Left cardiac atrium (tissue), 4 donors: Measurements from ENCODE around the gene SHISAL2A. TPM values are rescaled to one million over a fixed set of nuclear protein-coding genes. Genes with fewer than 3 reads are reported as not detected.

Source experiments
- ATAC-seq, 2 donors: fragments of 200-7000 bp; cut with Tn5 transposase; one replicate each; pipeline ENCODE4 v1.9.1; 2020; ENCODE audit warnings: mild to moderate bottlenecking in 2 of 2, moderate library complexity in 2 of 2
- DNase-seq: peaks from one replicate; pipeline ENCODE4 v3.0.0-alpha.2; 2020
- intact Hi-C, 2 donors: fragments of 100-400 bp; cut with DNase I; formaldehyde crosslinking; loops; one replicate each; pipeline versions ENCODE4 v1.14.1 to v1.15.1; 2022 to 2023
- total RNA-seq, 2 donors: library from RNA; stranded (reverse); fragmentation: NEBNext Ultra II Directional; extraction: Animal tissue kit (Norgen Biotek cat#: 25700); gene quantifications; one replicate each; pipeline ENCODE4 v1.2.1, GENCODE V29; 2021
- donor health status: DM: no; HTN: yes; CAD: no.
- donor health status: DM: no; HTN: yes; CAD: no; lungs with severe emphysema.
- donor health status: DM: yes; HTN: yes; CAD: no.
- donor health status: Dilated cardiomyopathy.

Gene SHISAL2A
- total RNA-seq, 2 donors from 2014 or later = 0.15 TPM; not detected in 1

DNA sequence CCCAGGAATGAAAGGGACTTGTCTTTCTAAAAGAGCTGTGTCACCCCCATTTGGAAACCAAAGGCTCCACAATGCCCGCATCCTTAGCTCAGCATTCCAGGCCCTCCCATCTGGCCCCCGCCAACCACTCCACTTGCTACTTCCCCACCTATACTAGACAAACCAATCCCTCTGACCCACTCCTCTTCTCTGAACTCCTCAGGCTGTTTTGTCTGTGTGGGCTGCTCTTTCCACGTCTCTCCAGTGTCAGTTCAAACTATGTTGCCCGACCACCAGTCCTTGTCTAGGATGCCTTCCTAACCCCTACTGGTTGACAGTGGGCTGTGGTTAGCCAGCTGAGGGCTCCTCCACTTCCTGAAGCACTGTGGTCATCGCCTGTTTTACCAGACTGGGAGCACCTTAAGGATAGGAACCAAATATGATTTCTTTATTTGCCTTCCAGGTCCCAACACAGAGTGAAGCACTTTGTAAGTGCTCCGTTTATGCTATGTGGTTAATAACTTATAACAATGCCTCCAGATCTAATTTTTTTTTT lies 73.2 kb downstream of the SHISAL2A start:
- DNase-seq (no peak), ATAC-seq (no peak)
- intact Hi-C loops = loop anchor here in 1 of 2 donors (10.0 kb wide), 1 partner anchor 479 kb away; no protein-coding TSS in a partner anchor

Other genes starting within 250 kb of the SHISAL2A start
- under 1 TPM; 0.52 to 0.94 TPM for gene ORC1, start 228.7 kb upstream of the SHISAL2A start, total RNA-seq
- 10 to 100 TPM; 23.1 to 26.1 TPM for gene PRPF38A, start 228.6 kb upstream of the SHISAL2A start, total RNA-seq
- gene TUT4, start 80.1 kb upstream of the SHISAL2A start, total RNA-seq = 10 to 100 TPM; 30.1 to 32.7 TPM
- 10 to 100 TPM in 1 of 2 donors, 1 to 10 TPM in 1; 7.6 to 12.4 TPM for gene GPX7, start 30.8 kb upstream of the SHISAL2A start, total RNA-seq
- 10 to 100 TPM; 15.3 to 24.3 TPM for gene COA7, start 65.2 kb downstream of the SHISAL2A start, total RNA-seq
- gene ZYG11B, start 93.3 kb downstream of the SHISAL2A start, total RNA-seq = 10 to 100 TPM; 47.2 to 50.0 TPM
- not detected for gene ZYG11A, start 209.6 kb downstream of the SHISAL2A start, total RNA-seq